GM21717 (cell line): ENCODE data around the gene PPT2.
"Not testable (repeated sequence)": the region's sequence is repeated elsewhere in the genome, so short reads cannot be mapped to it uniquely, and the experiment has no call there.

Experiments
- ATAC-seq: cut with Tn5 transposase; IDR thresholded peaks from one replicate; pipeline ENCODE4 v1.9.1; 2021; ENCODE audit warnings: mild to moderate bottlenecking, moderate library complexity; ENCODE audit not compliant: unreplicated experiment

The PPT2 gene

DNA sequence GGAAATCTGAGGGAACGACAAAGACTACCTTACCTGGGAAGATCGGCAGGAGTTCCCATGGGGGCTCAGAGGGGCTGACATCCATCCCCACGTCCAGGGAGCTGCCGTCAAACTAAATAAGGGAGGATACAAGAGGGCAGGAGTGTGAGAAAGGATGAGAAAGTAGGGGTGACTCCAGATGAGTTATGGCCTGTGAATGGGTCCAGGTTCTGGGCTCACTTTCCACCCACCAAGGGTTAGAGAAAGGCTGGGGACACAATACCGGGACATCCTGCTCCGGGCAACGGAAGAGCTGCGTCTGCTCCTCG is 26.6 kb upstream of the PPT2 start:
- no peak for ATAC-seq

- peak; percentile 82 for ATAC-seq
These were observed 26.0 kb upstream of the PPT2 start, which contains the start of gene ATF6B for GRCh38 chr6:32127717-32128592. TSS of gene ATF6B (minus strand) at chr6:32128246. CDS start at chr6:32128207, 39 bp downstream.

GRCh38 chr6:32128751-32129296 is 25.1 kb upstream of the PPT2 start:
- no peak for ATAC-seq

DNA sequence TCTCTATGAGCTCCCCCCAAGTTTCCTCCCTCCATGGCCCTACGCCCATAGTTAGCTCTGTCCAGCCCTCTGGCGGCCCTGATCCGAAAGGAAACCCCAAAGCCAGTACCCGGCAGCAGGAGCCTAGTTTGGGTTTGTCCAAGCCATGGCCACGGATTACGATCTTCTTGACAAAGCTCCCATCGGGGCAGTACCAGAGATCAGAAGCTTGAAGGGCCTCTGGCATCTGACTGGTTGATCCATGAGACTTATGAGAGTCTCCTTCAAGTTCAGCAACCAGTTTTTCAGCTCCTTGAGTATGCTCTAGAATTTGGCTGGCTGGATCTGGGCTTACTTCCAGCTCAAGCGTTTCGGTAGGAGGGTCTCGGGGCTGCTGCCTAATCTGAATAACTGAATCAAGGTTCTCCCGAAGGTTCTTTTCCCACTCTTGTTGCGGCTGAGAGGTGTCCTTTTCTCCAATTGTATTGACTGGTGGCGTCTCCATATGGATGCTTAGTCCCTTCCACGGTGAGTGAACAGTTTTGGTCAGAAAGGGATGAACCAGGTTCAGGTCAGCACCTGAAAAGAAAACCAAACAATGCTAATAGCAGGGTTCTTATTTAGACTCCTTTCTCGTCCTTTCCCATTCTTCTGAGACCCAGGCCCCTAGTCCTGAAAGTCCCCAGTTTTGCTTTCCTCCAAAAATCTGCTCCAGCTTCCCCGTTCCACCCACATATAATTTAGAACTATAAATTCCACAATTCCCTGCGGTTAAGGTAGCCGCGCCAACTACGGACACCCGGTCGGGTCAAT is 24.4 kb upstream of the PPT2 start:
- ATAC-seq = no peak

DNA sequence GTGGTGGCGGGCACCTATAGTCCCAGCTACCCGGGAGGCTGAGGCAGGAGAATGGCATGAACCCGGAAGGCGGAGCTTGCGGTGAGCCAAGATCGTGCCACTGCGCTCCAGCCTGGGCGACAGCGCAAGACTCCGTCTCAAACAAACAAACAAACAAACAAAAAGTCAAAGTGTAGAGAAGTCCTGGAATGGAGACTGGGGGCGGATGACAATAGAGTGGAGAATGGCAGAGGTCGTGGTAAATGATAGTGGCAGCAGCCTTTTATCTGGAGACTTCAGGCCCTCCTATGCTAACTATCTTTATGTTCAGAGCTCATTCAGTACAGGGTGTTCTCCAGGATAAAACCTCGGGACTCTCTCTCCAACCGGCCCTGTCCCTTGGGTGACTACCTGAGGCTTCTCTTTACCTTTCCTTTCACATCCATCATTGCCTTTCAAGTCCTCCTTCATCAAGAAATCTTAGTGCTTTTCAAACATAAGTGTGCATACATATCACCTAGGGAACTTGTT is 22.4 kb upstream of the PPT2 start:
- no peak for ATAC-seq

DNA sequence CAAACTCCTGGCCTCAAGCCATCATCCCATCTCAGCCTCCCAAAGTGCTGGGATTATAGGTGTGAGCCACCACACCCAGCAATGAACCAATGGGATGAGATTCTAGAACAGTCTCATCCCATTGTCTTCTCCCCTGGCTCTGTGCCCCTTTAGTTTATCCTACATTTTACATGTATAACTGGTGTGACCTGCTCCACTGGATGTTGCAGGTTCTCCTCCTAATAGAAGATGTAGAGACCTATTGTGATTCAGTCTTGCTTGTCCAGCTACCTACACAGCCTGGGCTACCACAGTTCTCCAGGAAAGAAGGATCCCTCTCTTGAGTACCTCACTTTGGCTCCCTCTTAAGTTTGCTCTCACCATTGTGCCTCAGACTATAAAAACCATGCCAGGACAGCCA is 21.8 kb upstream of the PPT2 start:
- ATAC-seq = no peak

- ATAC-seq = no peak
These were observed 20.2 kb upstream of the PPT2 start for GRCh38 chr6:32133786-32134185.

- ATAC-seq = no peak
These were observed 16.5 kb upstream of the PPT2 start for GRCh38 chr6:32137454-32137853.

GRCh38 chr6:32139590-32139989 is 14.4 kb upstream of the PPT2 start:
- no peak for ATAC-seq

GRCh38 chr6:32140420-32141046 is 13.4 kb upstream of the PPT2 start:
- no peak for ATAC-seq

DNA sequence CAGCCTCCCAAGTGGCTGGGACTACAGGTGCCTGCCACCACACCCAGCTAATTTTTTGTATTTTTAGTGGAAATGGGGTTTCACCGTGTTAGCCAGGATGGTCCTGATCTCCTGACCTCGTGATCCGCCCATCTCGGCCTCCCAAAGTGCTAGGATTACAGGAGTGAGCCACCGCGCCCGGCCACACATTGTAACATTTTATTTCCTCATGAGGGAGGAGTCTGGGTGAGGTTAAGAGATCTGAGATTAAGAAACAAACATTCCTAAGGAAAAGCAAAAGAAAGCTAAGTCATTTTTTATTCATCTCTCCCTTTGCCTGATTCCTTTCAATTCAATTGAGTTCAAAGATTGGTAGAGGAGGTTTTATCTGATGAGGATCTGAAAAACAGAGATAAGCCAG is 9.7 kb upstream of the PPT2 start:
- ATAC-seq = not testable (repeated sequence)

DNA sequence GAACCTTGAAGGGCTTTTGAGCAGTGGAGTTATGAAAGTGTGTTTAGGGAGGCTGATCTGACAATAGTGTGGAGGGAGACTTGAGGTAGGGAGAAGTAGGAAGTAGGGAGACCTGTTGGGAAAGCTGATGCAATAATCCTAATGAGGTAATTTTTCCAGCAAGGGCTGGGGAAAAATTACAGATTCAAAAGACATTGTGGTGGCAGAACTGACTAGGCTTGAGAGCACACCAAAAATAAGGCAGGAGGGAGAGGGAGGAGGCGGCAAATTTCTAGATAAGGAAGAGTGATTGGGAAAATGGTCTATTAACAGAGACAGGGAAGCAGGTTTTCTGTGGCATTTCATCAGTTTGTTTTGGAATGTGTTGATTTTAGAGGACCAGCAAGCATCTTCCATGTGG is 7.7 kb upstream of the PPT2 start:
- ATAC-seq = no peak

DNA sequence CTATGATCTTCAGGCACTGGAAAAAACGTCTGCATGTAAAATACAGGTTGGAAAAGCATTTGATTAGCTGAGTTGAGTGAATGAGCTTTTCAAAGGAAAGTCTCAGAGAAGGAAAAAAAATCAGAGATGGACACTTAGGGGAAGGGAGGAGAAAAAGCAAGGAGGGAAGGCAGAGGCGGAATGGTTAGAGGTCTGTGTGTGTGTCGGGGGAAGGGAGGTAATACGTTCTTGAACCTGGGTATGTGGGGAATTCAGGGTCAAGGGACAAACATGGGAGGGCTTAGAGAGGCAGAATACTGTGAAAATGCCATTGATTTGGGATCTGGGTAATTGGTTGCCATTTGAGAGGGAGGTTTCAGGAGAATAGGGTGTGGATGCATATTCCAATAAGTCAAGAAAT is 7.3 kb upstream of the PPT2 start:
- no peak for ATAC-seq

GRCh38 chr6:32147401-32148132 is 6.4 kb upstream of the PPT2 start:
- ATAC-seq = no peak

DNA sequence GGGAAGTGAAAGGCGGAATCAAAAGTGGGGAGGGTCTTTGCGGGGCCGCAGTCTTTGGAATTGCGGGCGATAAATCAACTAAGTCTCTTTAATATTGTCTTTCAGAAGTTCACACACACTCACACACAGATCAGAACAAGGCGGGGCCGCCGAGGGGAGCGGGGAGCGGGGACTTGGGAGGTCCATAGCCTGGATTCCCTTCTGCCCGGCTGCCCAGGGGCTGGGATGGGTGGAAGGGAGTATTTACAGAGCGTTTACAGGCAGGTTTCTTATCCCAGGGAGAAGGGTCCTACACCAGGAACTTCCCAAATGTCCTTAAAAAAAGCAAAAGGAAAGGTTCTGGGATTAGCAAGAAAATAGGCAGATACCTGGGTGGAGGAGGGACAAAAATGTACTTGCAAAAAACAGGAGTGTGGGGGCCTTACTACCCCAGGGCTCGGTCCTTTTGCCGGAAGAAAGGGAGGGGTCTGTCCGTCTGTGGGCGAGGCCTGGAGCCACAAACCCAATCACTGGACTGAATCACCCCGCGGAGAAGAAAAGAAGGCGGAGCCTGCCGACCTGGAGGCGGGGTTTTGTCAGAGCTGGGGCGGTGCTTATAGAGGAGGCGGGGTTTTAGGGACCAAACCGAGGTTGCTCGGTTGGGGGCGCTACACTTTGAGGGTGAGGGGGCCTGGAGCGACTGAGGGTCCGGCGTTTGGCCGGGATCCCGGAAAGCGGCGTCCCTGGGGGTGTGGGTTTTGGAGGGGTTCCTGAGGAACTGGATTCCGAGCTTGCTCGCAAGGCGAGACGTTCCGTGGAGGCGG is 5.5 kb upstream of the PPT2 start:
- no peak for ATAC-seq

DNA sequence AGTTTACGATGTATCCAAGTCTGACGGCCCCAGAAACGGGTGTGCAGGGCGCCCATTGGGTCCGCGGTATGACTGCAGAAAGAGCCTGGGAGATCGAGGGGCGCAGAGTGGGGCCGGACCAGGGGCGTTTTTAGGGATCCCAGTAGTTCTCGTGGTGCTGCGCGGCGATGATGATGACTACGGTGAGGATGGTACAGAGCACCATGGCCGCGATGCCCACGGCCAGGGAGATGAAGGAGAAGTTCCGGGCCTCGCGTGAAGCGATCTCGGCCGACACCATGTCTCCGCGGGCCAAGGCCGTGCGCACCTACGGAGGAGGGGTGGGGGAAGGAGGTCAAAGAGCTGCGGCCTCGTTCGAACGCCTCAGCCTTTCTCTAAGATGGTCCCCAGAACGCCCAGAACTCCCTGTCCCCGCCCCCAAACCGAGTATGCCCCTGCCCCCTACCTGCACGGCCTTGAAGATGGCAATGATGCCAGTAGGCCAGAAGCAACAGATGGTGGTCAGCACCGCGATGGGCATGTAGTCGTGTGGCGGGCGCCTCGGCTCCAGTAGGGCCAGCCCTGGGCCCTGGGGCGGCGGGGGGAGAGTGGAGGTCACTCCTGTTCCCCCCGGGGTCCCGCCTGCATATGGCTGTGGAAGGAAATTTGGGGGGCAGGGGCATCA is 4.7 kb upstream of the PPT2 start:
- no peak for ATAC-seq

GRCh38 chr6:32149932-32150870 is 3.7 kb upstream of the PPT2 start:
- no peak for ATAC-seq

GRCh38 chr6:32151181-32151862 is 2.6 kb upstream of the PPT2 start:
- no peak for ATAC-seq
